OCI-LY1 (cell line): ENCODE results near the gene BCL2L15.

Source experiments
- CTCF ChIP-seq: fragments of 200-600 bp; sonication (generic), shearing (Covaris generic); IDR thresholded peaks from 2 replicates; pipeline ENCODE4 v1.5.1; 2017; ENCODE audit warnings: mild to moderate bottlenecking, antibody characterized with exemption, low read length, moderate library complexity, mixed read lengths
- EZH2 ChIP-seq: fragments of 200-600 bp; sonication (generic), shearing (Covaris generic); IDR thresholded peaks from 2 replicates; pipeline ENCODE4 v1.8.0; 2017; ENCODE audit warnings: borderline replicate concordance, mixed run types, mild to moderate bottlenecking, antibody characterized with exemption, low read length, moderate library complexity, mixed read lengths

GRCh38 chr1:113886417-113887401 lies 672 bp downstream of the BCL2L15 start:
- TF ChIP-seq CTCF (no peak), EZH2 (no peak)
